ENCODE measurements around the gene CDC7. TPM values are rescaled to one million over a fixed set of nuclear protein-coding genes. Genes with fewer than 3 reads are reported as not detected.

Gene CDC7
- total RNA-seq, 1 donor from 2014 or later, result 25.1 TPM

DNA sequence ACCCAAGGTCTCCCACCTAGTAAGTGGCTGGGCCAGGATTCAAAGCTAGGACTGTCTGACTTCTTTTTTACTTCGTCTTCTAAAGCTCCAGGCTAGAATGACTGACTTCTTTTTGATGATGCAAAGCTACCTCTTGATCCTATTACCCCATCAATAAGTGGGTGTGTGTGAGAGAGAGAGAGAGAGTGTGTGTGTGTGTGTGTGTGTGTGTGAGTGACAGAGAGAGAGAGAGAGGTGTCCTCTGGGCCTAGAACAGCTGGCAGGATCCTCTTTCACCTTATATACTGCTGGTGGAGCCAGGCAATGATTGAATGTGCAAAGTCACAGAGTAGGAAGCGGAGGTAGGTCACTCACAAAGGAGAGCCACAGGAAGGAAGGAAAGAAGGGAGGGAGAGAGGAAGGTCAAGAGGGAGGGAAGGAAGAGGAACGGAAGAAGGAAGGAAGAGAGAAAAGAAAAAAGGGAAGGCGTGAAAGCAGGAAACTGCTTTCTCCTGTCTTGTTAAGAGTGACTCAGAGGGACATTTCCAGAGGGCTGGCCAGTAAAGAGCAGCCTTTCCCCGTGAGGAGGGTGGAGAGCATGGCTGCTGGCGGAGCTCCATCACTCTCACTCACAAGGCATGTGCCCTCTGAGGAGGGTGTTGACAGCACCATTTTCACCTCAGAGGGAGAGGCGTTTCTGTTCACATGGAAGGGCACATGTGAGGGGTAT lies 68.9 kb downstream of the CDC7 start:
- intact Hi-C loops (cut with micrococcal nuclease), result no loop called here

DNA sequence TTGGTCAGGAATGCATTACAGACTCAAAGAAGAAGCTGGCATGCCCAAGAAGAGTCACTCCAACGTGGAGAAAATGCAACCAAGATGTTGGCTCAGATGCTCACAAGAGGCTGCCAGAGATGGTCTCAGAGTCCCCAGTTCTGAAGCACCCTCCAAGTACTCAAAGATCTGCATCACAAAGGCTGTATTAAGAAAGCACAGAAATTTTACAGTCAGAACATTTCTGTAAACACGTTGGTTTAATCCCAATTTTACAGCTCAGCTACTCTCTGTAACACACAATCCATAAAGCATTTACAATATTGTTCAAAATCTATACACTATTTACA lies 69.4 kb downstream of the CDC7 start:
- intact Hi-C loops (cut with micrococcal nuclease), result no loop called here

DNA sequence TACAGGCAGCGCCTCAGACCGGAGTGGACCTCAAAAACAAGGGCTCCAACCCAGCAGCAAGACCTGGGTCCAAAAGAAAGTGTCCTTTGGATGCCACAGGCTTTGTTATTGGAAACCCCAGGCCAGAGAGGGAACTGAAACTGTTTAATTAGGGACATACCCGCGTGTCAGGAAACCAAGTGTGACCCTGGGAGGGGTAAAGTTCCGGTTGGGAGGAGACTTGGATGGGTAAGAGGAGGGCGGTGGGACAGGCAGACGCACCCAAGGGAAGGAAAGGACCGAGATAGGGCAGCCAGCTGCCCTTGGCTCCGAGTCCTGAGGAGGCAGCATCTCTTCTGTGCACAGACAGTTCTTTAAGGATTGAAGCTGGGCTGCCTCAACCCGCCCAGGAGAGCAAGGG lies 71.4 kb downstream of the CDC7 start:
- intact Hi-C loops (cut with micrococcal nuclease), result no loop called here

Other genes with a start within 250 kb of the CDC7 start
- gene HFM1, start 96.0 kb upstream of the CDC7 start, total RNA-seq, result not detected in 2 replicates